Measurements from ENCODE around the gene COL19A1.

The COL19A1 gene

GRCh38 chr6:70060680-70061079 is 194.3 kb downstream of the COL19A1 start:
- DNase-seq (ENCODE audit: low read depth): no peak

DNA sequence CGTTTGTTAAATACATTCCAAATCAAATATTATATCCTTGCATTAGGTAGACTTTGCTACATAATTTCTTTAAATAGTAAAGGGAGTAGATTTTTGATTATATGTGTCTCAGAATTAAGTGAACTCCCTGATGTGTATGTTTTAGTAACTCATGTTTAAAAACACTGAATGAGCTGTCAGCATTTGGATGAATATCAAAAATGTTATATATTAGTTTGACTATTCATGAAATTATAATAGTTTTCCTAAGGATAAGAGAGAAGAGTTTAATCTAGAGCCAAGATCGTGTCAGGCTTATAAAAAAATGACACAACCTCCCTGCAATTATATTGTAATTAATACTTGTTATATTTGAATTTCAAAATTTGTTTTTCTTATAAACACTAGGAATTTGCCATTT is 195.2 kb downstream of the COL19A1 start:
- no peak for DNase-seq (ENCODE audit: low read depth)

- no peak for DNase-seq (ENCODE audit: low read depth)
Observed at GRCh38 chr6:70062010-70062409, 195.7 kb downstream of the COL19A1 start.

- DNase-seq (ENCODE audit: low read depth): no peak
Observed at GRCh38 chr6:70072540-70073179, 206.3 kb downstream of the COL19A1 start.

GRCh38 chr6:70073637-70074036 is 207.3 kb downstream of the COL19A1 start:
- no peak for DNase-seq (ENCODE audit: low read depth)

GRCh38 chr6:70079241-70079640 is 212.9 kb downstream of the COL19A1 start:
- DNase-seq (ENCODE audit: low read depth): no peak

DNA sequence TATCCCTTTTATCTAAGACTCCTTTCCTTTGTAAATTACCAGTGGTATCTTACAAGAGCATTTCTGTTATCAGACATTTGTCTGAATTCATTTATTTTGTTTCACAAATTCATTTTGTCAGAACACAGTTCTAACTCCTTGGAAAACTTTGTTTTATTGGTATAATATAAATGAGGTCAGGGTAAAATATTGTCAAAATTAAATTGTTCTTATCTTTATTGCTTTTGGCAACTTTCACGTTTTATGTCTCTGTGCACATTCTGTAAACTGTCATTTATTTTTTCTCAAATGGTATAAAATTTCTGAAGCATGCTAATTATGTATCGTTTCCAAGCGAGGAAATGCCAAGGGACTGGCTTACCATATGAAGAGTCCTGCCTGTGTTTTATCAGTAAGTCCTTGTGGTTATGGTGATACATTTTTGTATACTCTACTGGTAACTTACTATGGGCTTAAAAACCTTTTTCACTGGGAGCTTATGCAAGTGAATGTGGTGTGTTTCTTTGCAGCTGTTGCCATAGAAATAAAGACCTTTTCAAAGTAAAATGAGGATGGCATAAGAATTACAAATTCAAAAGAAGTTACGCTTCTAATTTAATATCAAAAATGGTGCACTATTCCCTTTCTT is 214.2 kb downstream of the COL19A1 start:
- DNase-seq (ENCODE audit: low read depth): no peak

DNA sequence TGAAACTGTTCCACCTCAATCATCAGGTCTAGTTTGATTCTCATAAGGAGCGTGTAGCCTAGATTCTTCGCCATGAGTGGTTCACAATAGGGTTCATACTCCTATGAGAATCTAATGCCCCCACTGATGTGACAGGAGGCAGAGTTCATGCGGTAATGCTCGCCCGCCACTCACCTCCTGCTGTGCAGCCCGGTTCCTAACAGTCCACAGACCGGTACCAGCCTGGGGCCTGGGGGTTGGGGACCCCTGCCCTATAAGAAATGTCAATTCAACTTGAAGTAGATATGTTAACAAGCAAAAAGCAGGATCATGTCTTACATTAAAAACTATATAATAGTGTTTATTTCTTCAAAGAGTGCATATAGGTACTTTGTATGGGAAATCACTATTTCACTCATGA is 216.5 kb downstream of the COL19A1 start:
- no peak for DNase-seq (ENCODE audit: low read depth)

GRCh38 chr6:70086806-70087205 is 220.4 kb downstream of the COL19A1 start:
- DNase-seq (ENCODE audit: low read depth): no peak

- no peak for DNase-seq (ENCODE audit: low read depth)
Observed at GRCh38 chr6:70094156-70094555, 227.8 kb downstream of the COL19A1 start.

- DNase-seq (ENCODE audit: low read depth): no peak
Observed at GRCh38 chr6:70099732-70100131, 233.4 kb downstream of the COL19A1 start.

GRCh38 chr6:70103798-70104197 is 237.4 kb downstream of the COL19A1 start:
- DNase-seq (ENCODE audit: low read depth): no peak

DNA sequence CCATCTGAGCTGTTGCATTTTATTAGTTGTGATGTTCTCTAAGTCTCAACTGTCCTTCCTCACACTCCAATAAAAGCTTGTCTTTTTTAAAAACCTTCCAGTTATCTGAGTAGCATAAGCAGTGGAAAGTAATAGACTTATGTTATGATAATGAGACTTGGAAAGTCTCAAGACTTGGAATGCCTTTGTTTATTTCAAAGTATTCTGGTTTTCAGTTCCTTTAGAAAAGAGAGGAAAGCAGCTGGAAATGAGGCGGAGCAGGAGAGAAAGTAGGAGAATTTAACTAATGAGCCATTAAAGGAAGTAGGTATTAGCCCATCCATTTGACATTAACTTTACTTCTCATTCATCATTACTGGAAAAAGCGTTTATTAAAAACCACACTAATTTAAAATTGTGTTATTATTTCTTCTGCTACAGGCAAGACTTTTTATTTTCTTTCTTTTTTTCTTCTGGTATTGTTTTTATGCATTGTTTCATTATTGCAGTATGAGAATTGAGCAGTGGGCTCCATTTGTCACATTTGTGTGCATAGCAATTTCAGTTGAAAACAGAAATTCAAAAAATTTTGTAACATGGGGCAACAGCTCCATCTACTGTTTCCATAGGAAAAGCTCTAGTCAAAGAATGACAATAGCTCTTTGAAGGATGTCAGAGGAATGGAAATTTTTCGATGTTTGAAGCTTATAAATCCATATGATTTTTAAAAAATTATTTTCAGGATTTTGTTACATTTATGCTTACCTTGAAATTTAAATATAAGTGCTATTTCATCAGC is 241.7 kb downstream of the COL19A1 start:
- peak; percentile 6 for DNase-seq (ENCODE audit: low read depth)

- no peak for DNase-seq (ENCODE audit: low read depth)
Observed at GRCh38 chr6:70110126-70111022, 244.0 kb downstream of the COL19A1 start.

GRCh38 chr6:70111737-70112136 is 245.4 kb downstream of the COL19A1 start:
- DNase-seq (ENCODE audit: low read depth): no peak

DNA sequence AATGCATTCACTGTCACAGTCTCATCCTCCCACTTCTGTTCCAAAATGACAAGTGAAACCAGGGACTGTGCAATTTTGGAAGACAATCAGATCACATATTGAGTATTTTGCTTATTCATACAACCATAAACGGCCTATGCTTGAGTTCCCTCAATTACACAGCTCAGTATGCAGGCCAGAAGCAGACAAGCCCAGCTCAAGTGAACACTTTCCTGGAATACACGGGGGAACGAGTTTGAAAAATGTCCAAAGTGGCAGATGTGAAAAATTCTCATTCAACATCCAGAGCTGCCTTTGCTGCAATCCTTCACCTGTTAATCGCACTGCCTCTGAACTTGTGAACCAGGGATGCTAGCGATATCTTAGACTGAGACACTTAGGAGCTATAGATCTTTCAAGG is 246.4 kb downstream of the COL19A1 start:
- no peak for DNase-seq (ENCODE audit: low read depth)

- DNase-seq (ENCODE audit: low read depth): no peak
Observed at GRCh38 chr6:70113171-70113570, 246.8 kb downstream of the COL19A1 start.

DNA sequence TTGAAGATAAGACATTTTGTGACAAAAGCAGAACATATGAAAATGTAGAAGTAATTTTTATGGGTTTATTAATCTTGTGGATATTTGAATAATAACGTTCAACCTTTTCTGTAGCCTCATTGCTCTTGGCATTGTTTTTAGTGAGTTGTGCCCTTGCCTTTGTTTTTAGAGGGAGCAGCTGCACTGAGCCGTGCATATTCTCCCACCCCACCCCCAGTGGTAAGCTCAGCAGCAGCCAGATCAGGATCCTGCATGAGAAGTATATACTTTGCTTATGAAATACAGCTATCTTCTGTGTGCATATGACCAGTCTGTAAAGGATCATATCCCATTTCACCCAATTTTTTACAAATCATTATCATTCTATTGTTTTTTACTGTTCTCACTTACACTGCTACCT is 252.3 kb downstream of the COL19A1 start:
- no peak for DNase-seq (ENCODE audit: low read depth)

DNA sequence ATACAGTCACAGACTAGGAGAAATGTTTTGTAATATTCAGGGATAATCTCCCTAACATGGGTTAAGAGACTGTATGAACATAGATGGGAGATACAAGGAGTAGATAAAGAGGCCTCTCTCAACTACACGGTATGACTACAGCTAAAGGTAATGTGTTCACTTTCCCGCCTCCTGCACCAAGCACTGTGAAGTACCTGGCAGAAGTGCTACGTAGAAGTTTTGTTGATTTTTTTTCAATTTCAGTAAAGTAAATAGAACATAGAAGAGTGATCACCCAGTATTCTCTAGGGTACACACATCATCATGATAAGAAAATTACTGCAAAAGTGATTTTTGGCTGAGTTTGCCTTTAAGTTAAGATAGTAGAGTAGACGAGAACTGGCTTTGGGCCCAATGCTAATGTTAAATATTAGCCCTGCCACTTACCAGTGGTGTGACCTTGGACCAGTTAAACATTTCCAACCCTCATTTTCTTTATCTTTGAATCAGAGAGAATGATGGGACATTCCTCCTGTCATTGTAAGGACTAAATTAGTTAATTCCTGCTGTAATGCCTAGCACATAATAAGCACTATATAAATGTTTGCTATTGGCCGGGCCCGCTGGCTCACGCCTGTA is 253.0 kb downstream of the COL19A1 start:
- no peak for DNase-seq (ENCODE audit: low read depth)

DNA sequence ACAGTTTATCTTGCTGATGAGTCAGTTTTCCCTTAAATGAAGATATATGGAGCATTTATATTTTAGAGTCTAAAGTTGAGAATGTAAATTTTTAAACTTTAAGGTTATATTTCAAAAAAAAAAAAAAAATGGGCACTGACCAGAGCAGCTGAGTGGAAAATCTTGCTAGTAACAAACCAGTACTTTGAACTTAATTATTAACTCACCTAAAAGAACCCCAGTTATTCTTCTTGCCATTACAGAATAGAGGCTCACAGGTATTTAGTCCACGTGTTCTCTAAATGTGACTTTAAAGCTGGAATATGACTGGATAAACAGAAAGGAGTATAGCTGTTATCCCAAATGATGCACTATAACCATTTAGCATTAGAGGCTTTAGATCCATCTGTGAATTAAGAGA is 258.1 kb downstream of the COL19A1 start:
- DNase-seq (ENCODE audit: low read depth): no peak

GRCh38 chr6:70124882-70125545 is 258.7 kb downstream of the COL19A1 start:
- DNase-seq (ENCODE audit: low read depth): no peak
